Loucy (cell line): ENCODE measurements around the gene L1TD1.

Experiments
- H2AFZ ChIP-seq: fragments of 200-600 bp; sonication (generic); 2 replicates; pipeline ENCODE4 v1.6.0; 2016; ENCODE audit warnings: antibody characterized with exemption, mild to moderate bottlenecking, low read length, moderate library complexity
- H3F3A ChIP-seq: fragments of 200-600 bp; 2 replicates; pipeline ENCODE4 v1.6.0; 2016; ENCODE audit warnings: antibody characterized with exemption, low read depth, mild to moderate bottlenecking
- H3K27me3 ChIP-seq: fragments of 200-600 bp; sonication (generic); 2 replicates; pipeline ENCODE4 v1.6.1; 2014; ENCODE audit warnings: low read length, mild to moderate bottlenecking; ENCODE audit not compliant: insufficient read depth, poor library complexity, severe bottlenecking
- H3K36me3 ChIP-seq: fragments of 200-600 bp; sonication (generic); 2 replicates; pipeline ENCODE4 v1.6.1; 2016; ENCODE audit warnings: low read length; ENCODE audit not compliant: insufficient read depth
- H3K4me1 ChIP-seq: fragments of 200-600 bp; sonication (generic); 2 replicates; pipeline ENCODE4 v1.5.1; 2014; ENCODE audit warnings: low read length, mild to moderate bottlenecking; ENCODE audit not compliant: insufficient read depth, poor library complexity, severe bottlenecking
- H3K4me2 ChIP-seq: fragments of 200-600 bp; sonication (generic); 2 replicates; pipeline ENCODE4 v1.6.0; 2014; ENCODE audit warnings: antibody characterized with exemption, low read length, low read depth, mild to moderate bottlenecking; ENCODE audit not compliant: poor library complexity, severe bottlenecking
- H3K4me3 ChIP-seq: fragments of 200-600 bp; sonication (generic); 2 replicates; pipeline ENCODE4 v1.5.1; 2014; ENCODE audit warnings: low read length, mild to moderate bottlenecking, mixed read lengths; ENCODE audit not compliant: poor library complexity, severe bottlenecking
- H3K79me2 ChIP-seq: fragments of 200-600 bp; sonication (generic); 2 replicates; pipeline ENCODE4 v1.6.1; 2014; ENCODE audit warnings: low read length; ENCODE audit not compliant: insufficient read depth
- H3K9ac ChIP-seq: fragments of 200-600 bp; sonication (generic); 2 replicates; pipeline ENCODE4 v1.6.0; 2014; ENCODE audit warnings: mild to moderate bottlenecking, low read depth, low read length, moderate library complexity; ENCODE audit not compliant: poor library complexity, severe bottlenecking
- H3K9me2 ChIP-seq: fragments of 200-600 bp; sonication (generic); replicated peaks from 2 replicates; pipeline ENCODE4 v1.6.1; 2016; ENCODE audit warnings: low read depth, low read length, mixed read lengths
- H3K9me3 ChIP-seq: fragments of 200-600 bp; sonication (generic); 2 replicates; pipeline ENCODE4 v1.6.1; 2014; ENCODE audit warnings: mild to moderate bottlenecking, antibody characterized with exemption, low read length, low read depth; ENCODE audit not compliant: insufficient read depth
- H4K20me1 ChIP-seq: fragments of 200-600 bp; sonication (generic); 2 replicates; pipeline ENCODE4 v1.6.0; 2014; ENCODE audit warnings: antibody characterized with exemption, low read length, mild to moderate bottlenecking; ENCODE audit not compliant: insufficient read depth, poor library complexity, severe bottlenecking
- CTCF ChIP-seq: fragments of 200-600 bp; sonication (generic); conservative IDR thresholded peaks from 2 replicates; pipeline ENCODE4 v1.5.1; 2014; ENCODE audit warnings: mild to moderate bottlenecking, antibody characterized with exemption, low read length
- EZH2phosphoT487 ChIP-seq: fragments of 200-600 bp; IDR thresholded peaks from 2 replicates; pipeline ENCODE4 v1.6.1; 2018; ENCODE audit warnings: antibody characterized with exemption, mild to moderate bottlenecking, moderate library complexity, borderline replicate concordance

Gene L1TD1

GRCh38 chr1:62245201-62245600 lies 50.6 kb downstream of the L1TD1 start:
- Histone ChIP-seq H3K9me3 (no peaks in the 10 kb centered on the region), H3K9ac (no peak overlapping the region), H2AFZ (no peak overlapping the region), H3K36me3 (no peaks in the 10 kb centered on the region), H3K79me2 (no peaks in the 10 kb centered on the region), H4K20me1 (no peaks in the 10 kb centered on the region), H3K4me1 (no peaks in the 10 kb centered on the region), H3K27me3 (no peaks in the 10 kb centered on the region), H3K4me2 (no peak overlapping the region), H3K4me3 (no peak overlapping the region), H3F3A (no peaks in the 10 kb centered on the region), H3K9me2 (no peaks in the 10 kb centered on the region)
- TF ChIP-seq CTCF = no peak
- no peak for TF ChIP-seq EZH2phosphoT487

- H2AFZ ChIP-seq = no peak overlapping the region
- H3K9me2 ChIP-seq = no peaks in the 10 kb centered on the region
- H3K4me3 ChIP-seq = no peak overlapping the region
- no peaks in the 10 kb centered on the region for H3K9me3 ChIP-seq
- H3K36me3 ChIP-seq = no peaks in the 10 kb centered on the region
- H3K4me2 ChIP-seq = no peak overlapping the region
- H3K79me2 ChIP-seq = no peaks in the 10 kb centered on the region
- H3K9ac ChIP-seq = no peak overlapping the region
- no peaks in the 10 kb centered on the region for H3K4me1 ChIP-seq
- no peak for TF ChIP-seq CTCF
- no peak for TF ChIP-seq EZH2phosphoT487
- no peaks in the 10 kb centered on the region for H4K20me1 ChIP-seq
- H3F3A ChIP-seq = no peaks in the 10 kb centered on the region
- no peaks in the 10 kb centered on the region for H3K27me3 ChIP-seq
These were observed 52.9 kb downstream of the L1TD1 start for GRCh38 chr1:62247391-62248168.

- no peak overlapping the region for H3K4me3 ChIP-seq
- H3K9ac ChIP-seq = no peak overlapping the region
- H2AFZ ChIP-seq = no peak overlapping the region
- no peak overlapping the region for H3K4me2 ChIP-seq
- H3K9me2 ChIP-seq = no peaks in the 10 kb centered on the region
- no peaks in the 10 kb centered on the region for H3K27me3 ChIP-seq
- H3K36me3 ChIP-seq = no peaks in the 10 kb centered on the region
- TF ChIP-seq EZH2phosphoT487 = no peak
- H4K20me1 ChIP-seq = no peaks in the 10 kb centered on the region
- no peaks in the 10 kb centered on the region for H3K9me3 ChIP-seq
- H3K79me2 ChIP-seq = no peaks in the 10 kb centered on the region
- no peaks in the 10 kb centered on the region for H3F3A ChIP-seq
- H3K4me1 ChIP-seq = no peaks in the 10 kb centered on the region
These were observed 55.6 kb downstream of the L1TD1 start for GRCh38 chr1:62250126-62250726.
